Loucy (cell line): ENCODE results near the gene PIM3.

Source experiments
- H2AFZ ChIP-seq: fragments of 200-600 bp; sonication (generic); 2 replicates; pipeline ENCODE4 v1.6.0; 2016; ENCODE audit warnings: antibody characterized with exemption, mild to moderate bottlenecking, low read length, moderate library complexity
- H3F3A ChIP-seq: fragments of 200-600 bp; 2 replicates; pipeline ENCODE4 v1.6.0; 2016; ENCODE audit warnings: antibody characterized with exemption, low read depth, mild to moderate bottlenecking
- H3K27me3 ChIP-seq: fragments of 200-600 bp; sonication (generic); 2 replicates; pipeline ENCODE4 v1.6.1; 2014; ENCODE audit warnings: low read length, mild to moderate bottlenecking; ENCODE audit not compliant: insufficient read depth, poor library complexity, severe bottlenecking
- H3K36me3 ChIP-seq: fragments of 200-600 bp; sonication (generic); 2 replicates; pipeline ENCODE4 v1.6.1; 2016; ENCODE audit warnings: low read length; ENCODE audit not compliant: insufficient read depth
- H3K4me1 ChIP-seq: fragments of 200-600 bp; sonication (generic); 2 replicates; pipeline ENCODE4 v1.5.1; 2014; ENCODE audit warnings: low read length, mild to moderate bottlenecking; ENCODE audit not compliant: insufficient read depth, poor library complexity, severe bottlenecking
- H3K4me2 ChIP-seq: fragments of 200-600 bp; sonication (generic); 2 replicates; pipeline ENCODE4 v1.6.0; 2014; ENCODE audit warnings: antibody characterized with exemption, low read length, low read depth, mild to moderate bottlenecking; ENCODE audit not compliant: poor library complexity, severe bottlenecking
- H3K4me3 ChIP-seq: fragments of 200-600 bp; sonication (generic); 2 replicates; pipeline ENCODE4 v1.5.1; 2014; ENCODE audit warnings: low read length, mild to moderate bottlenecking, mixed read lengths; ENCODE audit not compliant: poor library complexity, severe bottlenecking
- H3K79me2 ChIP-seq: fragments of 200-600 bp; sonication (generic); 2 replicates; pipeline ENCODE4 v1.6.1; 2014; ENCODE audit warnings: low read length; ENCODE audit not compliant: insufficient read depth
- H3K9ac ChIP-seq: fragments of 200-600 bp; sonication (generic); 2 replicates; pipeline ENCODE4 v1.6.0; 2014; ENCODE audit warnings: mild to moderate bottlenecking, low read depth, low read length, moderate library complexity; ENCODE audit not compliant: poor library complexity, severe bottlenecking
- H3K9me2 ChIP-seq: fragments of 200-600 bp; sonication (generic); replicated peaks from 2 replicates; pipeline ENCODE4 v1.6.1; 2016; ENCODE audit warnings: low read depth, low read length, mixed read lengths
- H3K9me3 ChIP-seq: fragments of 200-600 bp; sonication (generic); 2 replicates; pipeline ENCODE4 v1.6.1; 2014; ENCODE audit warnings: mild to moderate bottlenecking, antibody characterized with exemption, low read length, low read depth; ENCODE audit not compliant: insufficient read depth
- H4K20me1 ChIP-seq: fragments of 200-600 bp; sonication (generic); 2 replicates; pipeline ENCODE4 v1.6.0; 2014; ENCODE audit warnings: antibody characterized with exemption, low read length, mild to moderate bottlenecking; ENCODE audit not compliant: insufficient read depth, poor library complexity, severe bottlenecking
- CTCF ChIP-seq: fragments of 200-600 bp; sonication (generic); conservative IDR thresholded peaks from 2 replicates; pipeline ENCODE4 v1.5.1; 2014; ENCODE audit warnings: mild to moderate bottlenecking, antibody characterized with exemption, low read length
- EZH2phosphoT487 ChIP-seq: fragments of 200-600 bp; IDR thresholded peaks from 2 replicates; pipeline ENCODE4 v1.6.1; 2018; ENCODE audit warnings: antibody characterized with exemption, mild to moderate bottlenecking, moderate library complexity, borderline replicate concordance

PIM3 gene

GRCh38 chr22:49948958-49949913, 11.3 kb upstream of the PIM3 start:
- no peaks in the 10 kb centered on the region for H3K36me3 ChIP-seq
- no peaks in the 10 kb centered on the region for H3K9me3 ChIP-seq
- H3K4me2 ChIP-seq, result no peak overlapping the region
- peaks cover 11% of the 10 kb centered on the region for H3K4me1 ChIP-seq
- H3K9me2 ChIP-seq, result no peaks in the 10 kb centered on the region
- TF ChIP-seq CTCF, result no peak
- no peak for TF ChIP-seq EZH2phosphoT487
- H3F3A ChIP-seq, result 0 out of 2 replicates have a peak, but pooled peaks cover 5% of the 10 kb centered on the region
- no peaks in the 10 kb centered on the region for H3K79me2 ChIP-seq
- H4K20me1 ChIP-seq, result no peaks in the 10 kb centered on the region
- H2AFZ ChIP-seq, result no peak overlapping the region
- no peak overlapping the region for H3K9ac ChIP-seq
- H3K27me3 ChIP-seq, result no peaks in the 10 kb centered on the region
- no peak overlapping the region for H3K4me3 ChIP-seq

GRCh38 chr22:49949914-49950292, 10.7 kb upstream of the PIM3 start:
- H3F3A ChIP-seq, result 0 out of 2 replicates have a peak, but pooled peaks cover 5% of the 10 kb centered on the region
- no peak overlapping the region for H2AFZ ChIP-seq
- H3K9me2 ChIP-seq, result no peaks in the 10 kb centered on the region
- H3K4me1 ChIP-seq, result peaks cover 11% of the 10 kb centered on the region
- H3K9me3 ChIP-seq, result no peaks in the 10 kb centered on the region
- no peaks in the 10 kb centered on the region for H3K36me3 ChIP-seq
- H3K79me2 ChIP-seq, result no peaks in the 10 kb centered on the region
- no peak overlapping the region for H3K4me2 ChIP-seq
- H4K20me1 ChIP-seq, result no peaks in the 10 kb centered on the region
- H3K9ac ChIP-seq, result no peak overlapping the region
- no peak for TF ChIP-seq EZH2phosphoT487
- no peak for TF ChIP-seq CTCF
- no peak overlapping the region for H3K4me3 ChIP-seq
- H3K27me3 ChIP-seq, result no peaks in the 10 kb centered on the region

- Histone ChIP-seq H2AFZ (no peak overlapping the region), H3K36me3 (no peaks in the 10 kb centered on the region), H4K20me1 (no peaks in the 10 kb centered on the region), H3K4me1 (peaks cover 10% of the 10 kb centered on the region), H3K4me2 (no peak overlapping the region), H3K9me2 (no peaks in the 10 kb centered on the region), H3K27me3 (no peaks in the 10 kb centered on the region), H3F3A (0 out of 2 replicates have a peak, but pooled peaks cover 5% of the 10 kb centered on the region), H3K9me3 (no peaks in the 10 kb centered on the region), H3K79me2 (no peaks in the 10 kb centered on the region), H3K4me3 (no peak overlapping the region), H3K9ac (no peak overlapping the region)
- no peak for TF ChIP-seq EZH2phosphoT487
- no peak for TF ChIP-seq CTCF
Measured at GRCh38 chr22:49950396-49950994, 10.1 kb upstream of the PIM3 start.
